Fibroblast of skin of right biceps (primary cell): ENCODE data around the gene GPR6.

Experiments used
- DNase-seq: peaks from one replicate; pipeline ENCODE4 v3.0.0-alpha.2; 2013

The GPR6 gene

DNA sequence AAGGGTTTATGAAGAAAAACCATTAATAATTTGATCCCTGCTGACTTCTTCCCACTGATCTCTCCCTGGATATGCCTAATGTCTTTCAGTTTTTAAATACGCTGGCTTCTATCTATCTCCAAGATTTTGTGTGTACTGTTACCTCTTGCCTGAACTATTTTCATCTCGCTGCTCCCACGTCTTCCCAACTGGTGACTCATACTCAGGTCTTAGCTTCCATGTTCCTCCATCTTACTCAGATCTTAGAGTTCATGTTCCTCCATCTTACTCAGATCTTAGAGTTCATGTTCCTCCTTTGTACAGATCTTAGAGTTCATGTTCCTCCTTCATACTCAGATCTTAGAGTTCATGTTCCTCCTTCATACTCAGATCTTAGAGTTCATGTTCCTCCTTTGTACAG lies 21.6 kb downstream of the GPR6 start:
- DNase-seq = no peak

DNA sequence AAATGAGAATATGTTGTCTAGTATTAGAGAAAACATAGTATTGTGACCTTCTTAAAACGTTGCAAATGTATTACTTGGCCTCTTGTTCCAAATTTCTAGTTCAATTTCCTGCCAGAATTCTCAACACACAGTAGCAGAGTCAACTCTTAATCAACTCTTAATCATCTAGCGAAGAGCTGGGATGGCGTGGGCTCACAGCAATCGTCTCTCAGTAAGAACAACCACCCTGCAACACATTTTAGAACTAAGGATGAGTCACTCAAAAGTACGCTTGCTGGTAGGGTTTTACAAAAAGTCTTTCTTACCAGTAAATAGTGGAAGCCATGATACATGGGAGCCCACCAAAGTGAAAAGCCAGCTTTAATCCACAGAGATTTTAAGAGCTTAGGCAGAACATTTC lies 24.6 kb downstream of the GPR6 start:
- DNase-seq = no peak

DNA sequence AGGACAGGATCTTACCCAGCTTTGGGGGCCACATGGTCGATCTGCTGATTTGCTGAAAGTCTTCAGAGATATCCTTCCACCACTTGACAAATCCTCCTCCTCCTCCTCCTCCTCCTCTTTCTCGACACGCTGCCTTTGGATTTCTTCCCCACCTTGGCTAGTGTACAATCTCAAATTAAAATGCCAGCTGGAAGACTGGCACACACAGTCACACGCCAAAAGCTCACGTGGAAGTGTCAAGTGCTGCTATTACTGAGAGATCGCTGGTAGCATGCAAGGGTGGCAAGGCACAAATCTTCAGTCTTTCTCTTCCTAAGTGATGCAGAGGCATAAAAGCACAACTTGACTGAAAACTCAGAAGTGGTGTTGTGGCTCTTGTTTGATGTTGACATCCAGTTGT lies 35.3 kb downstream of the GPR6 start:
- DNase-seq = no peak

DNA sequence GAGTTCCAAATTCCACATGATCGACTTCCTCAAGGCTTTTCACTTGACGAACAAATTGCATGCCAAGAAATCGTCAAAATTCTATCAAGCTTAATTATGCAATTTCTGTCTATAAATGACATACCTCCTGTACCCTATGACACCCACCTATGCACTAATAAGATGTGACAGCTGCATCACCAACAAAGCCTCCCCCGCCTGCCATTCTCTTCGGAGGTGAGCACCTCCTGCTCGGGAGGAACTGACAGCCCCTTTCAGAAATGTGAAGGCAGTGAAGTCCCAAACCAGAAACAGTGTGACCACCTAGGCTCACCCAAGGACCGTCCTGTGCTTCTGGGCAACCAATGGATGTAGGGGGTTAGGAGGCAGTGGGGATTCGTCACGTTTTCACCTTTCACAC lies 37.1 kb downstream of the GPR6 start:
- DNase-seq = no peak

DNA sequence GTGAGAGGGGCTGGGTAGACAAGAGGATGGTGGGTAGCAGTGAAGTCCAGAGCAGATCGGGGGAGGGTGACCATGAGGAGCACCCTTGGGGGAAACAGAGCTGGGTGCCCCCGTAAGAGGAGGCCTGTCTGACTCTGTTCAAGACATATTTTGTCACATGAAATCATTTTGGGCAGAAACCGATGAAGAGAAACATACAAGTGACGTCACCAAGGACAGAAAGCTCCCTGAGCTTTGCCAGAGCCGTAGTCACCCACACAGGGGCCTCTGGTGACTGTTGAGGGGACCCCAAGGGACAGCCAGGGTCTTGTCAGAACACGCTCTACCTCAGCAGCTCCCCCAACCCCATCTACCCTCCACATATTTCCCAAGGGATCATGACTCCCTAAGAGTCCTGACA lies 39.2 kb downstream of the GPR6 start:
- DNase-seq = no peak

DNA sequence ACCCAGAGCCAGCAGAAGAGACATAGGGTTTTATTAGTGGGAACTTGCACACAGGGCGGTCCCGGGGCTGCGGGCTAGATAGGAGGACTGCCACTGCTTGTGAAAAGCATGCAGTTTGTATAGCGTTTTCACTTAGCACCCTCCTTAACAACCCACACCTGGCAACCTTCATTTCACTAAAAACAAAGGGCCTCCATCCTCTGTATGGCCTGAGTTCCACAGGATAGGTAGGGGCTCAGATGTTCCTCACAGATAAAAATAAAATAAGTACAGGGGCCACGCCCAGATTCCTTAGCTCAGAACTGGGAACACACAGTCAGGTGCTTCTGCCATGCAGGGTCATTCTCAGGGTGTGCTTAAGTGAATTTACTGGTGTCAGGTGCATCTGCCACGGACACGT lies 39.8 kb downstream of the GPR6 start:
- no peak for DNase-seq

DNA sequence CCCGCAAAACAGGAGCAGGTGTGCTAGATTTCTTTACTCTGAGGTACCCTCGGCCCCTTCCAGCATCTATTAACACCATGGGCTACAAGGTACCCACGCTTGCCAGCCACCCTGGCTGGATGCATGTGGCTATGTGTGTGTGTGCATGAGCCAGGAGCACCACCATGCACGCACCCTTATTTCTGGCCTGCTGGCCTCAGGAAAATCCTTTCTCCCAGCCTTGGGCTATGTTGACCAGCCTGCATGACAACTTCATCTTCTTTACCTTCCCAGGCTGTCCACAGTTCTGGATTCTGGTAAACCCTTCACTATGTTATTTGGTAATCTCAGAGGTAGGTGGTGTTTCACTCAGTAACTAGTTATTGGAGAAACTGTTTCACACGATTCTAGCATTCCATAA lies 40.4 kb downstream of the GPR6 start:
- DNase-seq = no peak

DNA sequence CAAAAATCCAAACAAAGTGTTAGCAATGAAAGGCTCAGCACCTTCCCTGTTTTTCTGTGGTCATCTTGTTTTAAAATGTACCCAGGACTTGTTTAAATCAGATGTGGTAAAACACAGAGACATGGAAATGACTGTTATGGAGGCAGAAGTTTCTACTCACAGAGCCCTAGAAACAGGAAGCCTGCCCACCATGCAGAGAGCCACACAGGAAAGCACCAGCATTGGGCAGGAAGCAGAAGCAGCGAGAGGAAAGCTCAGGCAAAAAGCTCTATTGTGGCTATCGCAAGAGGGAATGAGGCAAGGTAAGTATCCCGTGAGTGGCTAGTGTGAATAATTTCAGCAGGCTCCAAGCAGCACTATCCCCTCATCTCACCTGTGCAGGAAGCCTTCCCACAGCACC lies 42.8 kb downstream of the GPR6 start:
- DNase-seq = no peak

DNA sequence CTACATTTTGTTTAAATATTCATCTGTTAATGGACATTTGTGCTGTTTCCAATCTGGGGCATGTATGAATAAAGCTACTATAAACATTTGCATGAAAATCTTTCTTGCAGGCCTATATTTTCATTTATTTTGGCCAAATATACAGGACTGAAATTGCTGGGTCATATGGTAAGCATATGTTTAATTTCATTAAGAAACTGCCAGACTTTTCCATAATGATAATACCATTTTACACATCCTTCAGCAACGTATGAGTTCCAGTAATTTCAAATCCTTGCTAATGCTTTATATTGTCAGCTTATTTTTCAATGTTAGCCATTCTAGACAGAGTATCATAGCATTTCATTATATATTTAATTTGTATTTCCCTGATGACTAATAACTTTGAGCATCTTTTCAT lies 51.0 kb downstream of the GPR6 start:
- DNase-seq = no peak
